K562 (cell line): Measurements from ENCODE around the gene CDT1. TPM values are rescaled to one million over a fixed set of nuclear protein-coding genes. Genes with fewer than 3 reads are reported as not detected.

ENCODE experiments used
- ATAC-seq: fragments of 200-7000 bp; cut with Tn5 transposase; 3 replicates; pipeline ENCODE4 v1.9.1; 2020; ENCODE audit warnings: moderate library complexity
- BruUV-seq: library from RNA; stranded (reverse); fragments of 400-500 nt; replicated peaks from 2 replicates; lab custom pipeline; 2021; lab: Mats Ljungman, UMichigan
- CTCF ChIA-PET: fragments of 300-600 bp; formaldehyde crosslinking; extraction: SDS; loops from one replicate; lab custom pipeline; 2021; ENCODE audit warnings: low intra/inter-chr PET ratio; lab: Yijun Ruan, JAX
- POLR2A ChIA-PET: fragments of 300-600, 350-650 bp; sonication (Branson Sonifier 250); formaldehyde crosslinking; extraction: SDS; loops from one replicate; lab custom pipeline; 2021; ENCODE audit warnings: antibody characterized with exemption, inconsistent platforms; lab: Yijun Ruan, JAX
- DNase-seq, 4 experiments: peaks; one replicate each; pipeline versions ENCODE4 v3.0.0 to v3.0.0-alpha.2; 2011 to 2018; ENCODE audit warnings: low spot score in 3 of 4, mixed read lengths in 3 of 4; ENCODE audit errors: extremely low read depth in 1 of 4
- FAIRE-seq: peaks from 2 replicates; lab custom pipeline; 2011; peaks lifted over from hg19 to GRCh38; lab: Jason Lieb, UNC
- H2AFZ ChIP-seq: 2 replicates; pipeline ENCODE4 v1.6.0; 2011; ENCODE audit warnings: low read depth, low read length, control low read depth, inconsistent platforms
- H3K27ac ChIP-seq: fragments of 200-600 bp; 3 replicates; pipeline ENCODE4 v1.8.0; 2011; ENCODE audit warnings: low read depth, mild to moderate bottlenecking, control low read depth, inconsistent platforms, low read length, moderate library complexity, mixed read lengths; ENCODE audit errors: extremely low read depth
- H3K27me3 ChIP-seq, 2 experiments: fragments of 300-600 bp in 1 of 2; 2 replicates in 1 of 2; 3 replicates in 1 of 2; pipeline versions ENCODE4 v1.6.0 to v1.8.0; 2011; ENCODE audit warnings: inconsistent platforms in 2 of 2, low read length in 2 of 2, mild to moderate bottlenecking in 1 of 2, mixed read lengths in 1 of 2, moderate library complexity in 1 of 2; ENCODE audit not compliant: control insufficient read depth in 2 of 2, insufficient read depth in 2 of 2
- H3K36me3 ChIP-seq: fragments of 300-600 bp; 3 replicates; pipeline ENCODE4 v1.8.0; 2011; ENCODE audit warnings: mild to moderate bottlenecking, low read length, inconsistent platforms; ENCODE audit not compliant: control insufficient read depth, insufficient read depth
- H3K4me1 ChIP-seq, 2 experiments: fragments of 200-600 bp in 1 of 2; replicated peaks in 1 of 2; 2 replicates in 1 of 2; 3 replicates in 1 of 2; pipeline versions ENCODE4 v1.5.1 to v1.8.0; 2011; ENCODE audit warnings: inconsistent platforms in 2 of 2, low read length in 2 of 2, mild to moderate bottlenecking in 1 of 2, mixed read lengths in 1 of 2, moderate library complexity in 1 of 2; ENCODE audit not compliant: control insufficient read depth in 2 of 2, insufficient read depth in 2 of 2
- H3K4me2 ChIP-seq: 2 replicates; pipeline ENCODE4 v1.6.1; 2011; ENCODE audit warnings: low read length, control low read depth, inconsistent platforms, mixed read lengths; ENCODE audit not compliant: insufficient read depth
- H3K4me3 ChIP-seq: fragments of 200-600 bp; sonication (generic), shearing (Covaris generic); 2 replicates; pipeline ENCODE4 v1.5.1; 2016; ENCODE audit warnings: control low read depth, inconsistent platforms
- H3K79me2 ChIP-seq: fragments of 200-600 bp; 3 replicates; pipeline ENCODE4 v1.8.0; 2011; ENCODE audit warnings: low read length, inconsistent platforms; ENCODE audit not compliant: control insufficient read depth, insufficient read depth
- H3K9ac ChIP-seq, 2 experiments: 2 replicates each; pipeline versions ENCODE4 v1.6.0 to v1.6.1; 2011; ENCODE audit warnings: low read depth in 2 of 2, low read length in 2 of 2, control low read depth in 1 of 2, inconsistent platforms in 1 of 2, mild to moderate bottlenecking in 1 of 2, mixed read lengths in 1 of 2; ENCODE audit not compliant: insufficient read depth in 1 of 2
- H3K9me1 ChIP-seq: one replicate; pipeline ENCODE4 v1.6.0; 2011; ENCODE audit warnings: inconsistent platforms, mild to moderate bottlenecking, low read length, moderate library complexity; ENCODE audit not compliant: control insufficient read depth, insufficient read depth
- H3K9me3 ChIP-seq: replicated peaks from 2 replicates; pipeline ENCODE4 v1.5.1; 2011; ENCODE audit warnings: low read depth, low read length, inconsistent platforms; ENCODE audit not compliant: control insufficient read depth, insufficient read depth
- H4K20me1 ChIP-seq: replicated peaks from 2 replicates; pipeline ENCODE4 v1.6.1; 2011; ENCODE audit warnings: low read length, inconsistent platforms, mixed read lengths; ENCODE audit not compliant: control insufficient read depth, insufficient read depth
- CAMTA2 ChIP-seq: fragments of 250-450 bp; sonication (Bioruptor Pico); conservative IDR thresholded peaks from 2 replicates; pipeline ENCODE4 v1.5.1; 2022
- EHMT2 ChIP-seq: fragments of 450-650 bp; IDR thresholded peaks from 2 replicates; pipeline ENCODE4 v1.6.1; 2018; ENCODE audit warnings: antibody characterized with exemption
- ETV5 ChIP-seq: sonication (generic); formaldehyde crosslinking; IDR thresholded peaks from 2 replicates; pipeline ENCODE4 v1.4.0; 2020; ENCODE audit warnings: low read depth, mild to moderate bottlenecking, missing genetic modification reagents
- GABPB1 ChIP-seq: sonication (generic); formaldehyde crosslinking; IDR thresholded peaks from 2 replicates; pipeline ENCODE4 v1.8.0; 2022; ENCODE audit warnings: mild to moderate bottlenecking, missing genetic modification reagents
- NBN ChIP-seq: fragments of 450-650 bp; IDR thresholded peaks from 2 replicates; pipeline ENCODE4 v1.6.1; 2016; ENCODE audit warnings: low read depth, mild to moderate bottlenecking
- ZNF274 ChIP-seq: IDR thresholded peaks from 2 replicates; pipeline ENCODE4 v1.6.1; 2011; ENCODE audit warnings: low read depth, mild to moderate bottlenecking, low read length, moderate library complexity, borderline replicate concordance
- ZNF696 ChIP-seq: fragments of 250-450 bp; sonication (Bioruptor Pico); conservative IDR thresholded peaks from 2 replicates; pipeline ENCODE4 v1.4.0; 2020; ENCODE audit warnings: mild to moderate bottlenecking, moderate library complexity
- WGBS: fragments of 100-300 bp; shearing (Covaris generic); methylation state at CpG from one replicate; pipeline ENCODE4 v1.1.6; 2016; ENCODE audit warnings: low coverage, mixed read lengths; ENCODE audit not compliant: insufficient coverage; ENCODE audit errors: missing lambda C conversion rate; 5-methylcytosine and 5-hydroxymethylcytosine counted together
- in situ Hi-C: fragments of 300-500 bp; cut with MboI; formaldehyde crosslinking; loops from 4 replicates; pipeline ENCODE4 v1.15.0; 2018; ENCODE audit warnings: inconsistent platforms, mixed read lengths
- intact Hi-C: fragments of 100-400 bp; cut with micrococcal nuclease; formaldehyde crosslinking; loops from 2 replicates; pipeline ENCODE4 v1.14.2; 2022
- polyA plus RNA-seq, 8 experiments: library from polyadenylated mRNA; depleted of rRNA in 4 of 8; stranded (reverse) in 5 of 8; unstranded in 3 of 8; fragments of >200 nt; fragmentation: Nextera tagmentation in 2 of 8; fragmentation: Illumina TruSeq in 1 of 8; extraction: Ambion mirVana in 2 of 8; extraction: Trizol in 1 of 8; gene quantifications; 2 replicates each; pipeline versions ENCODE4 v1.2.1 to v1.2.3, GENCODE V29; 2011 to 2014; ENCODE audit warnings: inconsistent platforms in 1 of 8, missing spikeins in 1 of 8
- total RNA-seq, 7 experiments: library from RNA; depleted of rRNA in 6 of 7; stranded (reverse); fragments of >200 nt in 6 of 7; fragmentation: Illumina TruSeq in 2 of 7; extraction: Trizol in 2 of 7; gene quantifications; 2 replicates each; pipeline versions ENCODE4 v1.2.1 to v1.2.3, GENCODE V29; 2011 to 2021; ENCODE audit warnings: low replicate concordance in 1 of 7
- TF ChIP-seq, protein P1 (sequence below): sonication (generic); formaldehyde crosslinking; IDR thresholded peaks from 2 replicates; pipeline ENCODE4 v1.8.1; 2022; ENCODE audit warnings: missing genetic modification reagents

The CDT1 gene
- total and polyA plus RNA-seq, 9 of the 15 experiments (the other 6 are each of a cell fraction or from before 2014, with no cell fraction given), result 0.92 to 178 (median 14.2) TPM

DNA sequence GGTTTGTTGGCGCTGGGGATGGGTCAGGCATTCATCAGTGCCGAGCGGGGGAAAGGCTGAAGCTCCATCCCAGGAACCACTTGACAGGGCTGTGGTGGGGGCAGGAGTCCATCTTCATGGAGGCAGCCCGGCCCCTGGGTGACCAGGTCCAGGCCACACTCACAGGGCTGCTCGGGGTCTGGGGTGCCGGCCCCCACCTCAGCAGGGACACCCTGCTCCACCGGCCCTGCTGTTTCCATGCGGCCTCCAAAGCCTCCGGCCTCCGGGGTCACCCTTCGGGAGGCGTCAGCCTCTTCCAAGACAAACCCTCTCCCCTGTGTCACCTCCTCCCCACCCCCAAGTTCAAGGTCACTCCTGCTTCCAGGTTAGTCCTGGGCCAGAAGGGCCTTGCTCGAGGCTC is 31.1 kb downstream of the CDT1 start (continued):
- TF ChIP-seq ZNF274 (no peak), NBN (no peak)

DNA sequence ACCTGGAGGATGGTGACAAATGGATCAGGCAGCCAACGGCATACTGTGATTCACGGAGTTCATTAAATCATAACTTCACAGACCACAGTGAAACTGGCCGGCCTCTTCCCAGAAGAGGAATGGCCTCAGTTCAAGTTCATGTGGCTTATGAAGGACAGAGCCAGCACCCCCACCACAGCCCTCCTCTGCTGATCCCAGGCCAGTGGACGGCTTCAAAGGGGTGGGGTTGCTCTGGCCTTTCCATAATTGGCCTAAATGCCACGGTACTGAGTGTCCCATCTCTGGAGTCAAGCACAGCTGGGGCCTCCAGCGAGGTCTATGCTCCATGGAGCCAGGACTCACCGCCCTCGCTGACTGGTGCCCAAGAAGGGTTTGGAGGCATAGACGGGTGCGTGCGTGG is 31.8 kb downstream of the CDT1 start:
- H4K20me1 ChIP-seq, result no peaks in the 10 kb centered on the region
- H3K36me3 ChIP-seq, result no peaks in the 10 kb centered on the region; the same call in 2 of the 3 replicates
- in situ Hi-C loops, result no loop called here
- H3K79me2 ChIP-seq, result no peaks in the 10 kb centered on the region
- H3K4me1 ChIP-seq, result peaks cover 0 to 35% of the 10 kb centered on the region in 2 experiments; a peak in 2 of 5 replicates
- ATAC-seq, result no peak
- FAIRE-seq, result no peak
- no TSS peak for BruUV-seq
- TF ChIP-seq, protein P1, sequence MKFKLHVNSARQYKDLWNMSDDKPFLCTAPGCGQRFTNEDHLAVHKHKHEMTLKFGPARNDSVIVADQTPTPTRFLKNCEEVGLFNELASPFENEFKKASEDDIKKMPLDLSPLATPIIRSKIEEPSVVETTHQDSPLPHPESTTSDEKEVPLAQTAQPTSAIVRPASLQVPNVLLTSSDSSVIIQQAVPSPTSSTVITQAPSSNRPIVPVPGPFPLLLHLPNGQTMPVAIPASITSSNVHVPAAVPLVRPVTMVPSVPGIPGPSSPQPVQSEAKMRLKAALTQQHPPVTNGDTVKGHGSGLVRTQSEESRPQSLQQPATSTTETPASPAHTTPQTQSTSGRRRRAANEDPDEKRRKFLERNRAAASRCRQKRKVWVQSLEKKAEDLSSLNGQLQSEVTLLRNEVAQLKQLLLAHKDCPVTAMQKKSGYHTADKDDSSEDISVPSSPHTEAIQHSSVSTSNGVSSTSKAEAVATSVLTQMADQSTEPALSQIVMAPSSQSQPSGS (CRISPR knock-in tag), result no peak
- TF ChIP-seq EHMT2 (no peak), GABPB1 (CRISPR knock-in tag) (no peak), ETV5 (CRISPR knock-in tag) (no peak), ZNF696 (CRISPR knock-in tag) (no peak), CAMTA2 (CRISPR knock-in tag) (no peak)
- DNase-seq, result no peak
- intact Hi-C loops, result no loop called here
- H3K9me3 ChIP-seq, result no peaks in the 10 kb centered on the region
- POLR2A ChIA-PET, result no interaction called here
- no peaks in the 10 kb centered on the region for H3K27me3 ChIP-seq
- no peak overlapping the region for H3K4me3 ChIP-seq
- no peaks in the 10 kb centered on the region for H3K9me1 ChIP-seq
- no peak overlapping the region for H3K4me2 ChIP-seq
- 61% methylated on average over 7 of the region's 11 CpGs for WGBS
- H2AFZ ChIP-seq, result no peak overlapping the region
- H3K27ac ChIP-seq, result no peak overlapping the region
- H3K9ac ChIP-seq, result no peak overlapping the region
- CTCF ChIA-PET, result no interaction called here
